GM21526 (cell line): ENCODE results near the gene SEC24D.
"Not testable (repeated sequence)": the region's sequence is repeated elsewhere in the genome, so short reads cannot be mapped to it uniquely, and the experiment has no call there.

Experiments used
- ATAC-seq: cut with Tn5 transposase; IDR thresholded peaks from one replicate; pipeline ENCODE4 v1.9.1; 2021; ENCODE audit warnings: moderate library complexity; ENCODE audit not compliant: unreplicated experiment, low FRiP score

SEC24D gene

DNA sequence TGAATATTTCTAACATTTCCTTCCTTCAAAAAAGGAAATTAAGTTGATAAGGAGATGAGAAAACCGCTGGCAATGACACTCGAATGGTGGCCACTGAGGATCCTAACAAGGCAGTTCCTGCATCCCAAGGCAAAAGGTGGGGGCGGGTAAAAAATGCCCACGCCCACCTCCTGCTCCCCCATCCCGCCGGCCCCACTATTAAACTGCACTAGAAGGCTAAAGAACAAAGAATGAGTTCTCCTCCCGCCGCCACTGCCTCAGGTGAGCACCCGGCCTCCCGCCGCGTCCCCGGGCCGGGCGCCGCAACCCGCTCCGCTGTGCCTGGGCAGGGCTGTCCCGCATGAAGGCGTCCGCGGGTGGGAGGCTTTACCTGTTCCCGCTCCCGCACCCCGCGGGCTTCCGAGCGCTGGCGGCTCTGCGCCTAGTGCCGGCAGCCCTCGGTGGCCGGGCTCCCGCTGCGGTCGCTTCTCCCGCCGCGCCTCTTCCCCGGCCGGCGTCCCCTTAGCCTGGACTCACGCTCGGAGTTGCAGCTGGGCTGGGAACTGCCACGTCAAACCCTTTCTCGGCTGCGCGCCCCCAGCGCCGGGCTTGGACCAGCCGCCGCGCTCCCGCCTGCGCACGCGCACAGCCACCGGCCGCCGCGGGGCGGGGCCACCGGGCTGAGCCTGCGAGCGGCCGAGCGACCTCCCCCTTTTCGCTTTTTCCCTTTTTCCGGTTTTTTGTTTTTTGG, at the start of gene SEC24D:
Gene SEC24D, minus strand, starts transcription at position 556 of the 730 bp plus-strand sequence. CDS start 2,430 bp downstream, outside the sequence.
- ATAC-seq: peak; percentile 74

DNA sequence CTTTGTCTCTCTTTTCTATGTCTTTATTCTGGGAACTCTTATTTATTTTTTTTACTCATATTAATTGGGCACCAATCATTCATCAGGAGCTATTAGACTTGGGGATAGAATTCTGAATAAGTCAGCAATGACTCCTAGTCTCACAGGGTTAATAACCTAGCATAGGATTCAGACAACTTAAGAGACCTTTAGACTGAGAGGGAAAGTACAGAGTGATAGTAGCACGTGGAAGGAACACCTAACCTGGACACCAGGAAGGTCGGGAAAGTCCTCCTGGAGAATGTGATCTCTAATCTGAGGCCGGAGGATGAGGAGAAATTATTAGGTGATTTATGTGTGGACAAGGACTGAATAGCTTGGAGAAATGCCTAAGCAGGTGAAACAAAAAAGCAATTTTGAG, 48.8 kb upstream of the SEC24D start:
- no peak for ATAC-seq

DNA sequence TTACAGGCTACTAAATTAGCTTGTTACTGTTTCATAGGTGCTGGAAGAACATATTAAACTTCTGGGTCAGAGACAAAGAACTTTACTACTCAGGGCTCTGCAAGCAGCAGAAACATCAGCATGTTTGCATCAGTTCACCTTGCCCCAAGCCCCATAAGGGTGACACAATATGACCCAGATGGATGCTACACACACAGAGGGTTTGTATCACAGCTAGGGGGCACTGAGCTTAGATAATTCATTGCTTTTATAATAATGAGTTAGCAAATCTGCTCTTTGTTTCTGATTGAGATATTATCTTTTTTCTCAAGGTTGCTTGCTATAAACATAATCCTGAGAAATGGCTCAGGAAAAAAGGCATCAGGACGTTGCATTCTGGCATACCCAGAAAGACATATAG, 47.9 kb upstream of the SEC24D start:
- ATAC-seq: no peak

GRCh38 chr4:118881512-118882146, 45.7 kb upstream of the SEC24D start:
- no peak for ATAC-seq

GRCh38 chr4:118879409-118879808, 43.5 kb upstream of the SEC24D start:
- ATAC-seq: no peak

DNA sequence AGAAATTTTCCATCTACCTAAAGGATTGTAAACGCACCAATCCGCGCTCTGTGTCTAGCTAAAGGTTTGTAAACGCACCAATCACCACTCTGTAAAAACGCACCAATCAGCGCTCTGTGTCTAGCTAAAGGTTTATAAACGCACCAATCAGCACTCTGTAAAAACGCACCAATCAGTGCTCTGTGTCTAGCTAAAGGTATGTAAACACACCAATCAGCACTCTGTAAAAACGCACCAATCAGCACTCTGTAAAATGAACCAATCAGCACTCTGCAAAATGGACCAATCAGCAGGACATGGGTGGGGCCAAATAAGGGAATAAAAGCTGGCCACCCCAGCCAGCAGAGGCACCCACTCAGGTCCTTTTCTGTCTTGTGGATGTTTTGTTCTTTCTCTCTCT, 42.6 kb upstream of the SEC24D start:
- not testable (repeated sequence) for ATAC-seq

GRCh38 chr4:118877797-118878196, 41.9 kb upstream of the SEC24D start:
- no peak for ATAC-seq

DNA sequence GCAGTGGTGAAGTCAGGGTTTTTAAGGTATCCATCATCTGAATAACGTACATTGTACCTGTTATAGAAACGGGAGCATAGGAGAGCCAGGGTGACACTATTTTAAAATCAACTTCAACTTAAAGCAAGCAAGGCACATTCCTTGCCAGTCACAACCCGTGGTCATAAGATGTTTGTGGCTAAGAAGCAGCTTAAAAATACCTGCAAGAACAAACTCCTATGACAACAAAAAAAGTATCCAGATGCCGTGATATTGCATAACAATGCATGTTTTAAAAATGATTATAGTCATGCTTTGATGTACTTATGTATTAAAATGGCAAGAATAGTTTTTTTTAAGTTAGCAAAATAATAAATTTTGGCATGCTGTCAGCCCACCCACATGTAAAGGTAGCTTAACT, 36.3 kb upstream of the SEC24D start:
- ATAC-seq: no peak

DNA sequence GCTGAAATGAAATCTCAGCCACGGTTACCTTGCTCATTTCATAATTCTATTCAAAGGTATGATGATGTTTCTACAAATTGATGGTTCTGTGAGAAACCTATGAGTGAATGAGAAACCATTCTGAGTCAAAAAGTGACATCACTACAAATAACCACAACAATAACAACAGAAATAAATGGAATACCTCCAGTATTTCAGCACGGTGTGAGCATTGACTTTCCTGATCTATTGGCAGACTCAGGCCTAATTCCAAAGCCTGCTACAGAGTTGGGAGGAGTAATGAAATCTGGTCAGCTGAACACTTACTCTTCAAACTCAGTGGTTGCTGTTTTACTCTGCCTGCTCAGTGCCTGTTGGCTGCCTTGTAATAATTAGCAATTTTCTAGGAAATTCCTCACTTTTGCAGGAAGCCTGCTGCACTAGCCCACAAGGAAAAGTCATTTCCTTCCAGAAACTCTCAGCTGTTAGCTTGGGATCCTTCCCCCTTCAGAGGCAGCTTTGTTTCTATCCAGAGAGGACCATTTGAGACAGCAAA, 33.9 kb upstream of the SEC24D start:
- ATAC-seq: no peak

GRCh38 chr4:118867311-118868067, 31.6 kb upstream of the SEC24D start:
- ATAC-seq: no peak

- no peak for ATAC-seq
Measured at GRCh38 chr4:118866442-118866841, 30.5 kb upstream of the SEC24D start.

- ATAC-seq: peak; percentile 65
Measured at GRCh38 chr4:118865091-118865708, 29.3 kb upstream of the SEC24D start.

DNA sequence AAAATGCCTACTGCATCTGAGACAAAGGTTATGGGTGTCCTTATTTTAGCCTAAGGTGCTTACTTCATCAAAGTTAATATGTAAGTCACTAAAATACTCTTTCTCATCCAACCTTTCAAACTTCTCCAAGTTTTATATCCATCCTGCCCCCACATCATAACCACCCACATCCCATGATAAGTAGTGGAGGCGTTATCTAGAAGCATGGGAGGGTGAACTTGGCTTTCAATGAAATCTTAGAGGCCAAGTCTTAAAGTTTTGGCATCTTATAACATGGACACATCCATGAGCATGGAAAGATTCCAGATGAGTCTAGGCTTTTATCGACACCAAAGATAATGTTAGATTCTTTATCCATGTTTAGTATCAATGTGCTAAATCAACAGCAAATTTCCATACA, 22.9 kb upstream of the SEC24D start:
- ATAC-seq: no peak

GRCh38 chr4:118857760-118858159, 21.8 kb upstream of the SEC24D start:
- no peak for ATAC-seq

DNA sequence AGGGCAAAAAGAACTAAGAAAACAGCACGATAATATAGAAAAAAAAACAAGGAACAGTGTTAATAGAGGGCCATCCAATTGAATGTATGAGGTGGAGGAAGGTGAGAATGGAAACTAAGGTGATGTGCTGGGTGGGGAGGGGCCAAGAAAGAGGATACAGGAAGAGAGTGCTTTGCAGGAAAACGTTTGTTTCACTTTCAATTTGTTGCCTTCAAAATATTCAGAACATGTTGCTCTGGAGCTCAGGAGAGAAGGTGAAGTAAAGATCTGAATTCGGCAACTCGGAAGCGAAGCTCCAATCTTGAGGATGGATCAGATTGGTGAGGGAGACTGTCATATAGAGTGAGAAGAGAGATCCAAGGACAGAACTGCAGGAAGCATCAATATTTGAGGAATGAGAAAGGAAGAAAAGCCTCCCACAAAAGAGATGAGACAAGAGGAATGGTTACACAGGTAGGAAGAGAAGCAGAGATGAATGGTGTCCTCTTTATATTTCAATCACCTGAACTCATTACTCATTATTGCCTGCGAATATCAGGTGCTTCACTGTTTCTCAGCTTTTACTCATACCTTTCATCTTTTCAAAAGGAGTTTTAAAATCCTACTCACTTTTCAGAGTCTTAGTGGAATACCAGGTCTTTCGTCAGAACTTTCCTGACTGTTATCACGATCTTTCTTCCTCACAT, 14.7 kb upstream of the SEC24D start:
- ATAC-seq: peak; percentile 92

DNA sequence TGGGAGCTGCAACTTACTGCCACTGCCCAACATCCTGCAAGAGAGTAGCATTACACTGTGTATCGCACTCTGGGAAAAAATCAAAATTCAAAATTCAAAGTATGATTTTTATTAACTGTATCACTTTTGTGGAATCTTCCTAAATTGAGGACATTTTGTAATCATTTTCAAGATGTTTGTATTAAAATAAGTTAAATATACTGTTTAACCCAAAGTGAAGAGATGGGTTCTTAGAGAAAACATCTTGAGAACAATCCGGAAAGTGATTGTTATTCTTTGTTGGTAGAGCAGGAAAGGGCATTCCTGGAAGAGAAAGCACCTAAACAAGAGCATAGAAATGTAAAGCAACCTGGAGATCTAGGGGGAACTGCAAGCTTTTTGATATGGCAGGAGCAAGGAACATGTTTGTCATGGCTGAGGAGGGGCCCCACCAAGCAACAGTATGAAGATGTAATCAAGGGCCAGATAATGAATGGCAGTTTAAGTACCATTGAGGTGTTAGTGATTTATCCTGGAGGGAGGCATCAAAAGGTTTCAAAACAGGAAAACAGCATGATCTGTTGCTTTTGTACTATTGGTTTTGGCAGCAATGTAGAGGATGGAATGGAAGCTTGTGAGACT, 14.1 kb upstream of the SEC24D start:
- ATAC-seq: no peak

- no peak for ATAC-seq
Measured at GRCh38 chr4:118848901-118849300, 13.0 kb upstream of the SEC24D start.

DNA sequence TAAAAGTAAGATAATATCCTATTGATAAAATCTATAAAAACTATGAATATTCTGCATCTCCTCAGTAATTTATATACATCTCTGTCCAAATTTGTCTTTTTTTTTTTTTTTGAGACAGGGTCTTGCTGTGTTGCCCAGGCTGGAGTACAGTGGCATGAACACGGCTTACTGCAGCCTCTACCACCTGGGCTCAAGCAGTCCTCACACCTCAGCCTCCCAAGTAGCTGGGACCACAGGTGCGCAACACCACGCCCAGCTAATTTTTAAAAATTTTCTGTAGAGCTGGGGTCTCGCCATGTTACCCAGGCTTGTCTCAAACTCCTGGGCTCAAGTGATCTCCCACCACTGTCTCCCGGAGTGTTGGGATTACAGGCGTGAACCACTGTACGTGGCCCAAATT, 12.3 kb upstream of the SEC24D start:
- ATAC-seq: no peak

- no peak for ATAC-seq
Measured at GRCh38 chr4:118846979-118847378, 11.1 kb upstream of the SEC24D start.

- ATAC-seq: no peak
Measured at GRCh38 chr4:118845552-118846050, 9.7 kb upstream of the SEC24D start.
